GM12892 (cell line): Measurements from ENCODE around the gene B4GALNT1.

Source experiments
- DNase-seq: peaks from one replicate; pipeline ENCODE4 v3.0.0; 2011; ENCODE audit not compliant: insufficient read length
- FAIRE-seq: peaks from 2 replicates; lab custom pipeline; 2011; peaks lifted over from hg19 to GRCh38; lab: Jason Lieb, UNC
- POLR2A ChIP-seq: IDR thresholded peaks from 2 replicates; pipeline ENCODE4 v1.6.1; 2011; ENCODE audit warnings: low read depth, low read length, control low read depth
- POLR2AphosphoS5 ChIP-seq: IDR thresholded peaks from 2 replicates; pipeline ENCODE4 v1.6.1; 2011; ENCODE audit warnings: low read depth, low read length, control low read depth
- TAF1 ChIP-seq: IDR thresholded peaks from 2 replicates; pipeline ENCODE4 v1.6.1; 2011; ENCODE audit warnings: low read depth, mild to moderate bottlenecking, control low read depth, low read length, borderline replicate concordance

The B4GALNT1 gene

DNA sequence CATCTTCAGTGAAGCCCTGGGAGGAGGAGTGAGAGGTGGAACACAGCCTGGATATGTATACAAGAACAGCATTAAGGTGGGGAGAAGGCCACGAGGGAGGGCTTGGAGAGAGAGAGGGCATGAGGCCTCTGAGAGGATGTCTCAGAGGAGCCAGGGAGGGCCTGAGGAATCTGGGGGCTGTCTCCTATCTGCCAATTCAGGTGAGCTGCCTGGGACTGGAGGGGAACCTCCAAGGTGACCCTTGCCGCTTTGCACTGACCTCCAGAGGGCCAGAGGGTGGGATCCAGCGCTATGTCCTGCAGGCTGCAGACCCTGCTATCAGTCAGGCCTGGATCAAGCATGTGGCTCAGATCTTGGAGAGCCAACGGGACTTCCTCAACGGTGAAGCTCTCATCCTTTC lies 17.4 kb downstream of the B4GALNT1 start:
- no peak for TF ChIP-seq POLR2A
- TF ChIP-seq TAF1, result no peak
- TF ChIP-seq POLR2AphosphoS5, result no peak
- FAIRE-seq (no peak), DNase-seq (no peak)

DNA sequence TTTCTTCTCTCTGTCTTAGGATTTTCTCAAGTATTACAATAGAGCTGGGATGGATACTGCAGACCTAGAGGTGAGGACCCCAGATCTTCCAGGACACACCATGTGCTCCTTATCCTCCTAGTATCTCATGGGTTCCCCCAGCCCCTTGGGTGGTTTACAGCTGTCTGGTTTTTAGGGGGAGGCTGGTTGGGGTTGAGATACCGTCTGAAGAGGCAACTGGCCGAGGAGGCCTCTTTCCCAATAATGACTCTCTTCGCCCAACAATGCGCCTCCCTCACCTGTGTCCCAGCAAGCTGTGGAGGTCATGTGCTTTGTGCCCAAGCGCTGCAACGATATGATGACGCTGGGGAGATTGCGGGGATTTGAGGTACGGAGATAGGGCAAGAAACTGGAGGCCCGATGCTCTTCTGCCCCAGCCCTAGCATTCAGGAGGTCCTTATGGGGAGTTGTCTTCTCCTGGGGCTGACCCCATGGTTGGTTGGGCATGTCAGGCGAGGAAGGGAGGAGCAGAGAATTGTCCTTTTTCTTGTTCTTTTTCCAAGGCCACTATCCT lies 18.0 kb downstream of the B4GALNT1 start:
- DNase-seq (no peak), FAIRE-seq (no peak)
- no peak for TF ChIP-seq POLR2A
- TF ChIP-seq TAF1, result no peak
- no peak for TF ChIP-seq POLR2AphosphoS5

DNA sequence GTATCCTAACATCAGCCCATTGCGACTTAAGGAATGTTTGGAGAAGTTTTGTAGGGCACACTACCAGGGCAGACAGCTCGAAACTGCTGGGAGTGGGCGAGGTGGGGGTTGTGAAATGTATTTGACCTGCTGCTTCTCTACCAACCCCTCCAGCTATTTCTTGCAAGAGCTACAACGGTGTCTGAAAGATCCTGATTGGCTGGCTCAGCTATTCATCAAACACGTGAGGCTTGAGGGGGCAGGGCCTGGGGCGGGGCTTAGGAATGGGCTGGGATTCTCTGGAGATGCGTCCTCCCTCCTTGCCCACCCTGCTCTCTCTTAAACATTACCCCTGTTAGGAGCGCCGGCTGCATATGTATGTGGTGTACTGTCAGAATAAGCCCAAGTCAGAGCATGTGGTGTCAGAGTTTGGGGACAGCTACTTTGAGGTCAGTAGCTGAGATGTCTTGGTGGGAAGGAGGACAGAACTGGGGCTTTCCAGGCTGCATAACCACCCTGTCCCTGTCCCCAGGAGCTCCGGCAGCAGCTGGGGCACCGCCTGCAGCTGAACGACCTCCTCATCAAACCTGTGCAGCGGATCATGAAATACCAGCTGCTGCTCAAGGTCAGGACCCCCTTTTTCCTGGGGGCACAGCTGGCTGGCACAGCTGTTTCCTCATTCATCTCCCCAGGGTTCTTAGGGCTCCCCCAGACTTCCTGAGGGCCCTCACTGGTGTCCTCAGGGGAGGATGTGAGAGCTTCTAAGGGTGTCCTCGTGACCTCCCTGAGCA lies 18.6 kb downstream of the B4GALNT1 start:
- DNase-seq (peak; percentile 63), FAIRE-seq (peak; percentile 90)
- TF ChIP-seq POLR2A (no peak), TAF1 (no peak), POLR2AphosphoS5 (no peak)

- TF ChIP-seq POLR2AphosphoS5 (no peak), POLR2A (no peak), TAF1 (no peak)
- DNase-seq (no peak), FAIRE-seq (peak; percentile 14)
These were observed 19.4 kb downstream of the B4GALNT1 start for GRCh38 chr12:57613427-57614109.

- TF ChIP-seq POLR2AphosphoS5 (no peak), POLR2A (no peak), TAF1 (no peak)
- FAIRE-seq, result no peak
These were observed 20.1 kb downstream of the B4GALNT1 start for GRCh38 chr12:57612711-57613426.

DNA sequence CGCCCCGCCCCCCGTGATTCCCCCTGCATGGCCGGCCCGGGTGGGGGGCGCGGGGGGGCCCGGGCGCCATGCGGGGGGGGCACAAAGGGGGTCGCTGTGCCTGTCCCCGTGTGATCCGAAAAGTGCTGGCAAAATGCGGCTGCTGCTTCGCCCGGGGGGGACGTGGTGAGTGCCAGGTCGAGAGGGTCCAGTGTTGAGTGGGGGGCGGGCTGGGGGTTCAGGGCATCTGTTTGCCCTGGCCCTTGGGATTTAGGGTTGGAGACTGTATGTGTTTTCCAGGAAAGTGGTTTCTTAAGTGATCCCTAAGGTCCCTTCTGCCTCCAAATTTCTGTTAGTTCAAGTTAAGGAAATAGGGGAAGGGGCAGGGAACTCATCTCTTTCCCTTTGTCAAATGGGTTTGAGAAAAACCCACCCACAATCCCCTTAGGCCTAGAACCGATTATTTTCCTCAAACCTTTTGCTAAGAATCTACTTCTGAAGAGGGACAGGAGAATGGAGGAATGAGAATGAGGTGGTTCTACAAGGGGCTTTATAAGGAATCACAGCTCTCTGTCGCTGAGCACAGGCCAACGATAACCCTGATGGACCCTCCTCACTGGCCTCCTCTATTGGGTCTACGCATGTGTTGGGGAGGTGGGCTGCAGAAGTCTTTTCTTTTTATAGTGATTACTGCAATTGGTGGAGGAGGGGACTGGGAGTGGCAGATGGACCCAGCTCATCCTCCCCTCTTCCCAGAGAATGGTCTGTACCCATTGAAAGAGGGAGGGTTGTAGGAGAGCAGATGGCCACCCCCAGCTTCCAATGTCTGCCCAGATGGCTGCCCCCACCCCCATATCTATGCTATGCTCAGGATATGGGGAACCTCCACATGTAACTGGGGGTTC lies 20.9 kb downstream of the B4GALNT1 start:
- DNase-seq (no peak), FAIRE-seq (no peak)
- TF ChIP-seq POLR2AphosphoS5 (no peak), POLR2A (no peak), TAF1 (no peak)

More at GRCh38 chr12:57612711-57613426, 20.1 kb downstream of the B4GALNT1 start:
- no peak for DNase-seq

DNA sequence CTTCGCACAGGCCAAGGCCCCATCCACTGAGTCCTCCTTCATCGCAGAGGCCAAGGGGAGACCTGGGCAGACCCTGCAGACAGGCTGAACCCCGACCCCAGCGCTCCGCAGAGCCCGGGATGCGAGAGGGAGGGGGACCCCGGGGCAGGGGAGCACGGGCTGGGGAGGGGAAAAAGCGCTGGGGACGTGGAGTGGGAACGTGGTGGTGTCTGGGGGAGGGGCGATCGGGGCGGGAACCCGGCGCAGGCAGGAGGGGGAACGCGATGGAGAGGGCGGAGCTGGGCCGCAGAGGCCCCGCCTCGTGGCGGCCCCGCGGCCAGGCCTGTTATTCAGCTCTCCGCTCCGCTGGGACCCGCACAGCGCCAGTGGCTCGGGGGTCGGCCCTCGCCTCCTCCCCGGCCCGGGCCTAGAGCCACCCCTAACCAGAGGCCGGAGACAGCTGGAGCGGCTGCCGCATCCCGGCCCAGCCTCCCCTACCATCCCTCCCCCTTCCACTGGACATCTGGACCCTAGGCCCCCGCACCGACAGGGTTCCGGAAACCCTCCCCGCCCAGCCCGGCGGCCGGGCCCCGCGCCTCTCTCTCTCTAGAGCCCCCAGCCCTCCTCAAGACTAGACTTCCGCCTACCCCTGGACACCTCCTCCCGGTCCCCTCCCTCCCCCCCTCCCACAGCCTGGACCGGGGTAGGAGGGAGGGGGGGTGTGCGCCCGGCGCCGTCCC lies 21.7 kb downstream of the B4GALNT1 start, which contains the start of gene ARHGEF25:
TSS of gene ARHGEF25 (plus strand) at position 328 of the 719 bp plus-strand sequence. CDS start 460 bp downstream, outside the sequence.
- FAIRE-seq (peak; percentile 79), DNase-seq (peak; percentile 79)
- TF ChIP-seq TAF1, result no peak
- TF ChIP-seq POLR2A, result peak; percentile 54; the same call in 1 of the 2 replicates
- TF ChIP-seq POLR2AphosphoS5, result no peak

- TF ChIP-seq TAF1 (no peak), POLR2AphosphoS5 (no peak), POLR2A (no peak)
- no peak for DNase-seq
- peak; percentile 64 for FAIRE-seq
These were observed 22.4 kb downstream of the B4GALNT1 start for GRCh38 chr12:57610554-57611107.

- DNase-seq (no peak), FAIRE-seq (no peak)
- TF ChIP-seq TAF1 (no peak), POLR2AphosphoS5 (no peak), POLR2A (no peak)
These were observed 23.0 kb downstream of the B4GALNT1 start for GRCh38 chr12:57609781-57610553.
